Stimulated activated CD8-positive, alpha-beta memory T cell treated with anti-CD3 and anti-CD28 coated beads, Interleukin-15, amount 100 ng/mL, for 4 hours (primary cell): Measurements from ENCODE around the gene FUT7.

ENCODE experiments used
- DNase-seq, 2 donors: peaks; one replicate each; pipeline ENCODE4 v3.0.0-alpha.2; 2020; ENCODE audit warnings: low read depth in 2 of 2

Gene FUT7, protein sequence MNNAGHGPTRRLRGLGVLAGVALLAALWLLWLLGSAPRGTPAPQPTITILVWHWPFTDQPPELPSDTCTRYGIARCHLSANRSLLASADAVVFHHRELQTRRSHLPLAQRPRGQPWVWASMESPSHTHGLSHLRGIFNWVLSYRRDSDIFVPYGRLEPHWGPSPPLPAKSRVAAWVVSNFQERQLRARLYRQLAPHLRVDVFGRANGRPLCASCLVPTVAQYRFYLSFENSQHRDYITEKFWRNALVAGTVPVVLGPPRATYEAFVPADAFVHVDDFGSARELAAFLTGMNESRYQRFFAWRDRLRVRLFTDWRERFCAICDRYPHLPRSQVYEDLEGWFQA

DNA sequence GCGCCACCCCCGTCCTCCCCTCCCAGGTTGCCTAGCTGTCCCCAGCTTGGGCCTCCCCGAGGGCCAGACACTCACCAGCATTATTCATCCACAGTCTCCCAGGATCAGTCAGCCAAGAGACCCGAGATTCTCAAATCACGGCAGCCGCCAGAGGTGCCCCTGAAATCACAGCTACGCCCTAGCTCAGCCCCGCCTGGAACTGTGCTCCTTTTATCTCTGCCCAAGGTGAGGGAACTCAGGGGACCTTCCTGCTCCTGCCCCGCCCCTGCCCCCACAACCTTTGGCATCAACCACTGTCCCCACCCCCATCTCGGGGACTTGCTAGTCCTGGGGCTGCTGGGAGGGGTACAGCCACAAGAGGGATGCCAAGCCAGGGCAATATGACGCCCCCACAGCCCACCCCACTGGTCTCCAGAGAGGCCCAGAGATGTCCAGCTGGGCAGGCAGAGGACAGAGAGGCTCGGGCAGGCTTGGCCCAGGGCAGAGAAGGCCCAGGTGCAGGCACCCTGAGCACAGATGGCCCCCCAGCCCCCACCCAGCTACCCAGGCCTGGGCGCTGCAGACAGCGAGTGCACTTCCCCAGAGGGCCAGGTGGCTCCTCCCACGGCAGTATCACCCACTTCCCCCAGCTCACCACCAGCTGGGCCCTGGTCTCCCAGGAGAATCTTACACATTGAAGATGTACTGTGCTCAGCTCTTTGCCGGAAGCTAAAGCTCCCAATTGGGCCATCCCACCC, at the start of gene FUT7:
Gene FUT7 (minus strand): TSS at position 185 of the 737 bp plus-strand sequence. CDS start 97 bp downstream, at position 88.
- DNase-seq, result no peak

DNA sequence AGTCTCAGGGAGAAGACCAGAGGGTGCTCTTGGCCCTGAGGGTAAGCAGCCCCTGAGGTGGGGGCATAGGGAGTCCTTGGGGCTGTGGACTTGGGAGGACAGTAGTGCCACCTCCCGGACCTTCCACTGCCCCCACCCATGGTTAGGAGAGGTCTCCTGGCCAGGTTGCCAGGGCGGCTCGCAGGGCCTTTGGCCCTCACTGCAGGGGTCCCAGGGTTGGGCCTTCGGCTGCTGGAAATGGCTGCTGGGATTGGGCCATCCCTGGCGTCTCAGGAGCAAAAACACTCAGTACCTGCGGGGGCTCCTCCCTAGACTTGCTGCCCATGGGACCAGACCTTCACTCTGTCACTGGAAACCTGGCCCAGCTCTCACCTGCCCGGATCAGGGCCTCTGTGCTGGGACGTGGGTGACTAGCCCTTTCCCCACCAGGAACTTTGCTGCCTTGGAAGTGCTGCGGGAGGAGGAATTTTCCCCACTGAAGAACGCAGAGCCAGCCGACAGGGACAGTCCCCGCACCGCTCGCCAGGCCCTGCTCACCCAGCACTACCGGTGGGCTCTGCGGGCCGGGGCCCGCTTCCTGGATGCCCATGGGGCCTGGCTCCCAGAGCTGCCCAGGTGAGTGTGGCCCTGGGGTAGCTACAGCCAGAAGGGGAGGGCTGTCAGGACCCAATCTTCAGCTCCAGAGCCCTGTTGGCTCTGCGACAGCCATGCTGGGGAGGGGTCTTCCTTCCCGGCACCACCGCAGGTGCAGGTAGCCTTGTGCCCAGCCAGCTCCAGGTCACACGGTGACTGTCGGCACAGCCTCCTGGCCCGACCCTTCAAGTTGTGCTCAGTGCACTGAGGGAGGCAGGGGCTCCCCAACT, 48.6 kb upstream of the FUT7 start:
- DNase-seq, result no peak

DNA sequence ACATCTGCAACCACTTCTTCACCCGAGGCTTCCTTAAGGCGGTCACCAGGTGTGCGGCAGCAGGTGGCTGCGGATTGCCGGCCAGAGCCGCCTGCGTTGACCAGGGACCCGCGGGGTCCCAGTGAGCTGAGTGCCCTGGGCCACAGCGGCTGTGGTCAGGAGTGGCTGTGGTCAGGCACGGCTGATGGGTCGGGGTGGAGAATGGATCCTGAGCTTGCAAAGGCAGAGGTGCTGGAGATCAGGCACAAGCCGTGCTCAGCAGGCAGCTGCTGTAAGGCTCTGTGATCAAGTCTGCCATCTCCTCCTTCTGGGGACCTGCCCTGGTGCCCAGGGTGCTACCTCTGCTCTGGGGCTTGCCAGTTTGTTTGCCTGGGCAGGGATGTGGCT, 47.5 kb upstream of the FUT7 start:
- DNase-seq, result no peak

DNA sequence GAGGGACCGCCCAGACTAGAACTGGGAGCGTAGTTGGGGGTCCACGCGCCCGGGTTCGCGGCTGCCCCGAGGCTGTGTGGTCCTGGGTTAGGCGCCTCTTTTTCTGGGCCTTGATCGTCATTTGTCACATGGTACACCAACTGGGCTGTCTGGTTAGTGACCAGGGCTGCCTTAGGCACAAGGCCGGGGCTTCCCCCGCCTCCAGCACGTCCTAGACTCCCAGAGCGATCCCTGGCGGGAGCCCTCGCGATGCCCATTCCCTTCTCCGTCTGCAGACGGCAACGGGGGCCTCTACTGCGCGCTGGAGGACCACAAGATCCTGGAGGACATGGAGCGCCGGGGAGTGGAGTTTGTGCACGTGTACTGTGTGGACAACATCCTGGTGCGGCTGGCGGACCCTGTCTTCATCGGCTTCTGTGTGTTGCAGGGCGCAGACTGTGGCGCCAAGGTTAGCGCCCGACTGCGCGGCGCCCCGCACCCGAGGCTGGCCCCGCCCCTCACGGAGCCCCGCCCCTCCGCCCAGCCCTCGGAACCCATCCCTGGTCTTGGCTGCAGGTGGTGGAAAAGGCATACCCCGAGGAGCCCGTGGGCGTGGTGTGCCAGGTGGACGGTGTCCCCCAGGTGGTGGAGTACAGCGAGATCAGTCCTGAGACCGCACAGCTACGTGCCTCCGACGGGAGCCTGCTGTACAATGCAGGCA, 47.0 kb upstream of the FUT7 start:
- no peak for DNase-seq

DNA sequence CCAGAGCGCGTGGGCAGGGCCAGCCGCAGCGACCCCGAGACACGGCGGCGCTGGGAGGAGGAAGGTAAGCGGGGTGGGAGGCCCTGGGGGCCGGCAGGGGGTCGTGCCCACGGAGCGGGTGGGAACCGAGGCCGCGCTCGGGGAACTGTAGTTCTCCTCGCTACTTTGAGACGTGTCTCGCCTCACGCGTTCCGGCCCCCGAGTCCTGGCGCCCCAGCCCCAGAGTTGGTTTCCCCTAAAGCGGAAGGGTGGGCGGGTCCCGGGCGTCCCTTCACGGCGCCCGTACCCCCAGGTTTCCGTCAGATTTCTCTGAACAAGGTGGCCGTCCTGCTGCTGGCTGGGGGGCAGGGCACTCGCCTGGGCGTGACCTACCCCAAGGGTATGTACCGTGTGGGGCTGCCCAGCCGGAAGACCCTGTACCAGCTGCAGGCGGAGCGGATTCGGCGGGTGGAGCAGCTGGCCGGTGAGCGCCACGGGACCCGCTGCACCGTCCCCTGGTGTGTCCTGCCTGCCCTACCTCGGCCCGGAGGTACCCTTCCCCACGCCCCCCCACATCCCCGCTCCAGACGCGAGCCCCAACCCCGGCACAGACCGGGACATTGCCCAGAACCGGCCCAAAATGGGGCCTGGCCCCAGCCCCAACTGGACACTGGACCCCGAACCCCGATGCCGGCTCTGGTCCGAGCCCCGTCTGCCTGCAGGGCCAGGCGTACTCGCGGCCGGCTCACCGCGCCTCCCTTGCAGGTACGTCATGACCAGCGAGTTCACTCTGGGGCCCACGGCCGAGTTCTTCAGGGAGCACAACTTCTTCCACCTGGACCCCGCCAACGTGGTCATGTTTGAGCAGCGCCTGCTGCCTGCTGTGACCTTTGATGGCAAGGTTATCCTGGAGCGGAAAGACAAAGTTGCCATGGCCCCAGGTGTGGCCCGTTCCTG, 46.1 kb upstream of the FUT7 start:
- peak; percentile 10 to 21 for DNase-seq

DNA sequence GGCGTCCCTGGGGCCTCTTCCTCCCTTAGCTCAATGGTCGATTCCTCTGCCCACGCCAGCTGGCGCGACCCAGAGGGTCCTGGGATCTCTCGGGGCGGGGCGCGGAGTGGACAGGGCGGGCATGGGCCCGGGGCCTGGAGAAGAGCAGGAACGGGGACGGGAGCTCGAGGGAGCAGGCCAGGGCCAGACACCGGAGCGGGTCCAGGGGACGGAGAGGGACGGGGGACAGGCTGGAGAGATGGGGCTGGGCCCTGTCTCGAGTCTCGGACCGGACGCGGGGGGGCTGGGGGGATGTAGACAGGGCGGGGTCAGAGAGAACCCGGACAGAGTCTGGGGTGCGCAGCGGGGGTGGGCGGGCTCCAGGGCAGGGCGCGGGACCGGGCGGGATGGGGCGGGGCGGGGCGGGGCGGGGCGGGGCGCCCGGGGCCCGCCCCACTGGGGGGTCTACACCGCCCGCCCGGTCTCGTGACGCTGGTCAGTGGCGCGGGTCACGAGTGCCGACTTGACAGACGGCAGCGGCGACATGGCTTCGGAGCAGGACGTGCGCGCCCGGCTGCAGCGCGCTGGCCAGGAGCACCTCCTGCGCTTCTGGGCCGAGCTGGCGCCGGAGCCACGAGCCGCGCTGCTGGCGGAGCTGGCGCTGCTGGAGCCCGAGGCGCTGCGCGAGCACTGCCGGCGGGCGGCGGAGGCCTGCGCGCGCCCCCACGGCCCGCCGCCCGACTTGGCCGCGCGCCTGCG, 45.3 kb upstream of the FUT7 start, which contains the start of gene UAP1L1:
Gene UAP1L1 (plus strand): TSS at position 508 of the 738 bp plus-strand sequence. CDS start 16 bp downstream, at position 524.
- DNase-seq, result peak; percentile 19 to 28

DNA sequence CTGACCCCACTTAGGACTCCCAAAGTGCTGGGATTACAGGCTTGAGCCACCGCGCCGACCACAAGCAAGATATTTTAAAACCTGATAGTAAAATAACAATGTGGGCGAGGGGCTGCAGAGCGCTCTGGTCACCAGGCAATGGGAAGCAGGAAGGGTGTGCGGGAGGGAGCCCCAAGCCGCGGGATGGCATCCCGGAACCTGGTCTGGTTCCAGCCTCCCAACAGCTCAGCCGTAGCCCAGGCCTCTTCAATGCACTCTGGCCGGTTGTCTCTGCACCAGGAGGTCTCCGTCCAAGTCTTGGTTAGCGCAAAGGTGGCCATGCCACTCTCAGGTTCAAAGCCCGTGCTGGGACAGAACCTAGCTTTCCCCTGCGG, 44.7 kb upstream of the FUT7 start:
- DNase-seq, result no peak

DNA sequence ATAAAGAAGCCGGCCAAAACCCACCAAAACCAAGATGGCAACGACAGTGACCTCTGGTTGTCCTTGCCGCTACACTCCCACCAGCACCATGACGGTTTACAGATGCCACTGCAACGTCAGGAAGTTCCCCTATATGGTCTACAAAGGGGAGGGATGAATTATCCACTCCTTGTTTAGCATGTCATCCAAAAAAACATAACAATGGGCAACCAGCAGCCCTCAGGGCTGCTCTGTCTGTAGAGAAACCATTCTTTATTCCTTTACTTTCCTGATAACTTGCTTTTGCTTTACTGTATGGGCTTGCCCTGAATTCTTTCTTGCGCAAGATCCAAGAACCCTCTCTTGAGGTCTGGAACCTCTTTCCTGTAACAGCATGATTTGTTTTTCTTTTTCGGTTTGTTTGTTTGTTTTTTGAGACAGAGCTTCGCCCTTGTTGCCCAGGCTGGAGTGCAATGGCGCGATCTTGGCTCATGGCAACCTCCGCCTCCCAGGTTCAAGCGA, 43.4 kb upstream of the FUT7 start:
- DNase-seq, result no peak

DNA sequence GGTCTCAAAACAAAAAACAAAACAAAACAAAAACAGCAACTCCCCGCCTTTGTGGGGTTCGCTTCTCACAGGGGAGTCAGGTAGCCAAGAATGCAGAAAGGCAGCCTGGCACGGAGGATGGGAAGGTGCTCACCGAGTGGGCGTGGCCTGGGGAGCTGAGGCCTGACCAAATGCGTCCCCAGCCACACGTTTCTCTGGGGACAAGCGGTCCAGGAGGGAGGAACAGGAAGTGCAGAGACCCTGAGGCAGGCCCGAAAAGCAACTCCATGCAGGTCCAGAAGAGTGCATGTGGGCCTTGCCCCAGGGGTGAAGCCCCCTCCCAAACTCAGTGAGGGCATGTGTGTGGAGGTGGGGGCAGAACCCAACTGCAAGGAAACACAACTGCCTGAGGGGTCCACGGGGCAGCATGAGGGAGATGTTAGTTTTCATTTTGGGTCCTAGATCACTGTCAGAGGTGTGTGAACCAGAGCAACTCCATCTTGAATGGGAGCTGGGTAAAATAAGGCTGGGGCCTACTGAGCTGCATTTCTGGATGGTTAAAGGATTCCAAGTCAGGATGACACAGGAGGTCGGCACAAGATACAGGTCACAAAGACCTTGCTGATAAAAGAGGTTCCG, 42.9 kb upstream of the FUT7 start:
- DNase-seq, result no peak

DNA sequence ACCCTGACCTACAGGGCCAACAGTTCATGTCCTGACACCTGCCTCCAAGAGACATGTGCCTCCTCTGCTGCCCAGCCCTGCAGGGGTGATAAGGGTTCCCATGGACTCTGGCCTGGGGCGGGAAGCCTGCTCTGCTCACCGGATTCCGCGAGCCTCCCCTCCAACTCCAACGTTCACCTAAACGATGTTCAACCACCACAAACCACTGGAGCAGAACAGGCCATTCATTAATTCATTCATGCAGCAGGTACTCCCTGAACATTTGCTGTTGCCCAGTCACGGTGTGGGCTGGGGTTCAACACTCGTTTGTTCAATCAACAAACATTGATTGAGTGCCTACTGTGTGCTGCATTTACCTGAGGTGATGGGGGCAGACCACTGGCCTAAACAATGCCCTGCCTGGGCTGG, 42.1 kb upstream of the FUT7 start:
- DNase-seq, result no peak

DNA sequence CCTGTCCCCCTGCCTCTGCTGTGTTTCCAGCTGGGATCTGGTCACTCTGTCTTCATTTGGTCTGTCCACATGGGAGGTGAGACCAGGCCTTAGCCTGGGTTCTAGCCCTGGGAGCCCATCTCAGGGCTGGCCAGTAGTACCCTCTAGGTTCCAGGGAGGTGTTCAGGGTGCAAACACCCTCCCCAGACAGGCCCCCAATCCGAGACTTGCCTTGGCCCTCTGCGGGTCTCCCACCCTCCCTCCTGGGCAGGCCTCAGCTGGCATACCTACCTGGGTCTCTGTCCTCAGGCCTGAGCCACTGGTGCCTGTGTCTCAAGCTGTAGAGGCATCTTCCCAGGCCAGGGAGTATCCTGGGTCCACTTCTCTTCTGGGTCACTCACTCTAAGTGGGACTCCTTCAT, 39.4 kb upstream of the FUT7 start:
- DNase-seq, result no peak

DNA sequence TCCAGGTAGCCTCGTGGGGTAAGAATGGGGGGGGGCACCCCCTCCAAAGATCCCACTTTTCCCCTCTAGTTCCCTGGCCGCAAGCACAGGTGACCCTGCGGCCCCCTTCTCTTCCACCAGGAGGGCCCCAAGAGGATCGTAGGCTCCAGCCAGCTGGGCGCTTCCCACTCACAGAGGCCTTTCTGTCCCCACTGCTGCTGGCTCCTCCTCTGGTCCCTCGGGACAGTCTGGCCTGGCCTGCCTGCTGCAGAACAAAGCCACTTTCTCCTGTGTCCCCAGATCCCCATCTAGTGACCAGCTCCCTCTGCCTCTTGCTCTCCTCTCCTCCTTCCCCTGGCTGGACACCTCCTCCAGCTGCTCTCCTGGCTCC, 39.0 kb upstream of the FUT7 start:
- DNase-seq, result no peak

DNA sequence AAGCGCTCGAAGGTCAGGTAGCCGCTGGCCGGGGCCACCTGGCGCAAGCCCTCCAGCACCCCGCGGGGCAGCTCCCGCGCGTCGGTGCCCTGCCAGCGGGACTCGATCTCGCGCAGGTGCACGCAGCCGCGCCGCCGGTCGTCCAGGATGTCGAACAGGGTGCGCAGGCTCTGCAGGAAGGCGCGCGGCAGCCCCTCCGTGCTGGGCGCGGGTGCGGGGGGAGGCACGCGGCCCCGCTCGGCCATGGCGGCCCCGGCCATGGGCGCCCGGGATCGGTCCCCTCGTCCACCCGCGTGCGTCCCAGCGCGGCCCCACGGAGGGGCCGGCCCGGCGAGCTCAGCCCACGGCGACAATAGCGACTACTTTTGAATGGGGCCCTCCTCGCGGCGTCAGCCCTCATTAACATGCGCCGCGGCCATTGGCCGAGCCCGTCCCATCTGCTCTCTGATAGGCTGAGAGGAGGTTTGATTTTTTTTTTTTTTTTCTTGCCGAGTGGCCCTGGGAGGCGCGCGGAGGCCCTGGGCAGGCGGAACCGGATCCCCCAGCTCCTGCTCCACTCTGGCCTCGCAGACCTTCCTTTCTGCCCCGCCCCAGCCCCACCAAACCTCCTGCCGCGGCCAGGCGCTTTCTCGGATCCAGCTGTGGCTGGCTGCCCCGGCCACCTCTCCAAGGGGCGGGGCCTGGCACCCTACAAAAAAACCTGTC, 38.5 kb upstream of the FUT7 start, which contains the start of gene SAPCD2:
Gene SAPCD2 (minus strand): TSS at position 357 of the 705 bp plus-strand sequence. CDS start 97 bp downstream, at position 260.
- DNase-seq, result peak; percentile 68

DNA sequence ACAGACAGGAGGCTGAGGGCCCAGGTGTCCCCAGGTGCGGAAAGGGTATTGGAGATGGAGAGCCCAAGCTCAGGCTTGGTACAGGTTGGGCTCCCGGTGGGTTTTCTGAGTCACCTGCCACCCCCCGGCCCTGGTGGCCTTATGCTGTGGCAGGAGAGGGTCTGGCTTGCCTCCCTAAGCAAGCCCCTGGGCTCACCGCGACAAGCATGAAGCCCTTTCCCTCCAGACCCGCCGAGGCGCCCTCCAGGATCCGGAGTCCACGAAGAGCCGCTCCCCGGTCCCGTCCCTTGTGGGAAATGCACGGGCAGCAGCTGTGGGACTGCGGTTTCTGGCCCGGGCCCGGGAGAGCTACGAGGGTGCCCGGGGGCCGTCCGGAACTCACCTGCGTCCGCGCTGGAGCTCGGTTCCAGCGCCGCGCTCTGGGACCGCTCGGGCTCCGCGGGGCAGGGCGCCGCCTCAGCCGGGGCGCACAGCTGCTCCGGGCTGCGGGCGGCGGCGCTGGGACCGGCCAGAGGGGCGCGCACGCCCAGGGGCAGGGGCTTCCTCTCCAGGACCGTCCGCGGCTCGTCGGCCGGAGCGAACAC, 37.7 kb upstream of the FUT7 start:
- DNase-seq, result no peak

DNA sequence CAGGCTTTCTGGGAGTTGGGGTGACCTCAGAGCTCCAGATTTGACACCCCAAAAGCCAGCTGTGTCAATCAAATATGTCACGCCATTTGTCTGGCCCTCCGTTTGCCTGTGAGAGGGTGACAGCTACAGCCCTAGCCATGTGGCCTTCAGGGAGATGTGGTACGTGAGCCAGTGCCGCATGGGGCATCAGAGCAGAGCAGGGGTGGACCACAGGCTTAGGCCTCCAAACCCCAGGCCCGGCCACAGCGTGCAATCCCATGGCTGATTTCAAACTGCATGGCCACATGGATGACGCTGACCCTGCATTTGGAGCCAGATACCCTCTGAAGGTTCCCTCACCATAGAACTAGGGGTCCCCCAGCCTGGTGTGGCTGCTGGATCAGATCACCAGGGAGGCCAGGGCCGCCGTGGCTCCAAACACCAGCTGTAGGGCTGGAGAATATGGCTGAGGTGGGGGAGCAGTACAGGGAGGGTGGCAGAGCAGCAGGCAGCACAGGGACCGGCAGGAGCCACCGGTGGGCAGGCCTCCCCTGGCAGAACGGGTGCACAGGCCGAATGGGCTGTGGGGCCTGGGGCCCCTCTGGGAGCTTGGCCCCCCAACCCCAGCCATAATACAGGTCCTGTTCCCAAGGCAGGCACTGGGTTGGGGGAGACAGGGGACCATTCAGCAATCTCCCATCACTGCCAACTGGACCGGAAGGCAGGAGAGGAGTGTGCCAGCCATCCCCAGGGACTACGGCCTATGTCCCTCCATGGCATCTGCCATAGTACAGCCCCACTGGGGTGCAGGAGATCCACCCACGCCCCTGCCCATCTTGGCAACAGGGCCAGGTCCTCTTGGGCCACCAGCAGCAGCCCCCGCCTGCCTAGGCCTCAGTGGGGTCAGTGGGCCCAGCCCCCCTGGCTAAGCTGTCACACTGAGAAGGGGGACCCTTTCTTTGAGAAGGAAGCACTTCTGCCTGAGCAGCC, 36.9 kb upstream of the FUT7 start:
- no peak for DNase-seq

DNA sequence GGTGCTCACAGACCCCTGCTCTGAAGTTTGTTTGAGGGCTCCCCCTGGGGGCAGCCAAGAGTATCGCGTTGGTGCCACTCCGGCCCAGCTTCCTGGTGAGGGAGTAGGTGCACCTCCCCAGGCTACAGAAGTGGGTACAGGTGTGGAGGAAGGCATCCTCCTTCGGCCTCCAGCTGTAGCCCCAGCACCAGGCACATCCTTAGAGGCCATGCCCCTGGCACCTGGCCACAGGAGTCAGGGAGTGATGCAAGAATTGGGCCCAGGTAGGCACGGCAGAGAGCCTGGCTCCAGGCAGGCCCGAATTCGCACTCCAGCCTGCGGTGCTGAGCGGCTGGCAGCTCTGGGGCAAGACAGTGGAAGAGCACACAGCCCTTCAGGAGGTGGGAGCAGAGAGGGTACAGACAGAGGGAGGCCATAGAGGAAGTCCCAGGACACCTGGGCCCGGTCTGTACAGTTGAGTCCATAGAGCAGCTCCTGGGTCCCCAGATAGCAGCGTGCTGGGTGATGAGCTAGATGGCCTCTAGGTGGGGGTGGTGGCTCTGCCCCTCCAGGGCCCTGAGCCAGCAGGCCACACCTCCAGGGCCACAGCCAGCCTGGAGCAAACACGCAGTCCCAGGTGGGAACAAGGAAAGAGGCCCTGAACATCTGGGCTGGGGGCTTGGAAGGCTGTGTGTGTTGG, 36.1 kb upstream of the FUT7 start:
- DNase-seq, result peak; percentile 67 to 76
